Fibroblast of skin of right biceps (primary cell): Measurements from ENCODE around the gene CHRM2.

Experiments
- DNase-seq: peaks from one replicate; pipeline ENCODE4 v3.0.0-alpha.2; 2013

The CHRM2 gene

DNA sequence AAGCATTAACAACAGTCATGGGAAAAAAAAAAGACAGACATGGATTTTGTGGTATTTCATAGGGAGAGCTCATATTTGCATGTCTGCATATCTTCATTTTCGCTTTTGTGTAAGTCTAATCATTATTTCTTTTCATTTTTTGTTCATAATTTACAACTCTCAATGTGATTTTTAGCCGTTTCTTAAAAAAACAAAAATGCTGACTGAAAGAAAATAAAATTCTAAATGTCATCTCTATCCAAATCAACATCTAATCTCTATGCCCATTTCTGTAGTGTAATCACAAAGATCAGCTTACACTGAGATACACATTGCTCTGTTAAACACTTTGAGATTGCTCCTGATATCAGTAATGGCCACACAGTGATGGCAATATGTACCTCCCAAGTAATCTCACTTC lies 29.2 kb downstream of the CHRM2 start:
- DNase-seq = no peak

DNA sequence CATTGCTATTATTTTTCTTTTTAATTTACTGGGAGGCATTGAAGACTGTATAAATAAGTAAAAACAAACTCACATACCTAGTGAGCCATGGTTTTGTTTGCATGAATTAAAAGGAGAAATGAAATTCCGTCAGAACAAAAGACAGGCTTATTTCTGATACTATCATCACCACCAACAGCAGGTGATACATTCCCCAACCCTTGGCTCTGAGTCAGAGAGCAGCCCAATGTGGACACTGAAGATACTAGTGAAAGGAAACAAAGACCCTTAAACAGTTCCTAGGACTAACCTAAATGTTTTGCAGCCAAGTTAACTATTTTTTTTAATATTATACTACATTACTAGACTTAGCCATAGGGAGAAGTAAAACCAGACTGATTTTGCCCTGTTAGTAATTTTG lies 31.6 kb downstream of the CHRM2 start:
- DNase-seq = no peak

DNA sequence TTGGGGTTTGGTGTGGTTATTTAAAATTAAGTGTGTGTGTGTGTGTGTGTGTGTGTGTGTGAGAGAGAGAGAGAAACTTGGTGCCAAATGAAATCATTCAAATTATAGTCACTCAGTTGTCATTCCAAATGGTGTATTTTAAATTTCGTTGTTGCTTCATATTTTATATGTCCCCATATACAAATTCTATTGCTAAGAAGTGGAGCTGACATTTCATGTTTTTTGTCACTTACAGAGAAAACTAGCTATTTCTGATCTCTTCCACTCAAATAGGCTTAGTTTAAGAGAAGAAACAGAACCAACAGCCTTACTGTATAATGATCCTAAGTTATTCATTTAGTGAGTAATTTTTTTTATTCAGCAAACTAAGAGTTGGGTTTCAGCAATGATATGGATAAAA lies 42.3 kb downstream of the CHRM2 start:
- no peak for DNase-seq

DNA sequence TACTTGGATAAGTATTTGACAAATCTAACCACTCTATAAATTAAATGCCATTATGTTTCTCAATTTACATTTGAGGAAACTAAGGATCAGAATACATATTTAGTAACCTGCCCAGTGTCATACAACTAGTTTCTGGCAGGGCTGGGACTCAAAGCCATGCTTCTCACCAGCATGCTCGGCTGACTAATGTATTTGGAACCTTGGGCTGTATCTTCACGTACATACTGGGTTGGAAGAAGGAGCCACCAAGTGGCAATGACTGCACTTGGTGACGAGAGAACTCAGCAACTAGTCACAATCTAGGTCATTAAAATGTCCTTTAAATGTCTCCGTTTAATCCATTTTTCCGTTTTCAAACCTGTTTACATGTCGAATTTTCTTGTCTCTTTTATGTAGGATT lies 42.9 kb downstream of the CHRM2 start:
- peak; percentile 18 for DNase-seq

DNA sequence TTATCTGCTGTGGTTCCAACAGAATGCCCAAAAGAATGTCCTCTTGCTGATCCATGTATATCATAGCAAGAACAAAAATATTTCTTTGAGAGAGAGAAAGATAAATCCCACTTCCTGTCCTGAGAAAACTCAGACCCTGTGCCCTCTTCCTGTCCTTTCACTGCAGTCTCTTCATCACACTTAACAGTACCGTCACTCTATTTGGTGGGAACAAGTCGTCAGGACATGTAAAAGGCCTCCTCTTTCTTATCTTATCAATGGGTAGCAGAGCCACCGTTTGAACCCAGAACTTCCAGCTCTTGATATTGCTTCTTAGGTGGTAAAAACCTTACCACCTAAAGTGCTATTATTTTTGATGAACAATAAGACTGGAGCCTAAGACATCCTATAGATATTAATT lies 43.9 kb downstream of the CHRM2 start:
- DNase-seq = no peak

DNA sequence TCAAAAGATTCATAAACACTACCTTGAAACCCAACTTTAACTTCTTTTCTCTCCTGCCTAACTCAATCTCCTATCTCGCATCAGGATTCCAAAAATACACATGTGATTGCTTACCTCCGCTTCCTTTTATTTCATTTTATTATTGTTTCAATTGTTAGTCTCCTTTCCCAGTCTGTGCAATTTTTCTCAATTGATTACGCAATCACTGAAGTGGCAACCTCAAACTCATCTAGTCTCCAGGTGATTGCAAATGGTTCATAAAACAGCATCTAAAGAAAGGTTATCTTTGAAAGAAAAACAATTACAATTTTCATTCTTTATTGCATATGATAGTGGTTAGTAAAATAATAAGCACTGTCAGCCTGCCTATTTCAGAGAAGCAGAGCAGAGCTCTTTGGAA lies 45.6 kb downstream of the CHRM2 start:
- DNase-seq = no peak

DNA sequence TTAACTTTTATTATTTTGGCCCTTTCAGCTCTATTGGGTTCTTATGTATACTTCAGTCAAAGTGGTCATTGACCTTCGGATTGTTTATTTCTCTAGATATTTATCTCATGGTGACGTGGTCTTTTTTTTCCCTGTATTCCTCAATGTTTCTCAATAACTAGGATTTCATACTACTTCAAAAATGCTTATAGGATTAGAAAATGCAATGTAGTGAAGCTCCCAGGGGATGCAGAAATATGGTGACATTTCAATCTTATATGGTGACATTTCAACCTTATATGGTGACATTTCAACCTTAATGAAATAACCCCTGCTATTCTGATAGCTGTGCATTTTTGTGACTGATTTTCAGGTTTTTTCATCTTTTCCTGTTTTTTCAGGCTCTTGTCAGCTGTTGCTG lies 51.4 kb downstream of the CHRM2 start:
- DNase-seq = no peak

DNA sequence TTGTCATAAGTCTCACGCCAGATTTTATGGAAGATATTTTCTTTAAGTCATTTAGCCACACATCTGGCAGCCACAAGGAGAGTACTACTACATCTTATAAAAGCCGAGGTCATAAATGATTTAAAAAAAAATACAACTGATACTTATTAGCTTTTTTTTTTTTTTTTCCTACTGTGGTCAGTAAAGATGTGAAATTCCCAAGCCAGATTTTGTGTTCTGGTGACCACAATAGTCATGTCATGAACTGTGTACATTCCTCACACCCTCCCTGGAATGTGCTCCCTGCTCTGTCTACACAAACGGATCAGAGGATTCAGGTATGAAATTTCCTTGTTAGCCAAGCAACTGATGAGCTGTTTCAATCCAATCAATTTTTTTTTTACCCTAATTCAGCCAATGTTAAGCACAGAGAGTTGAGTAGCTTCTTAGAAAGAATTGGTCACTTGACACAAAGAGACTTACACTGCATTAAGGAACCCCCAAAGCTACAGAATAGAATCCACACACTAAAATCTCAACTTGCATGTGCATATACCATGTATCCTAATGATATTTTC lies 54.7 kb downstream of the CHRM2 start:
- peak; percentile 58 for DNase-seq

DNA sequence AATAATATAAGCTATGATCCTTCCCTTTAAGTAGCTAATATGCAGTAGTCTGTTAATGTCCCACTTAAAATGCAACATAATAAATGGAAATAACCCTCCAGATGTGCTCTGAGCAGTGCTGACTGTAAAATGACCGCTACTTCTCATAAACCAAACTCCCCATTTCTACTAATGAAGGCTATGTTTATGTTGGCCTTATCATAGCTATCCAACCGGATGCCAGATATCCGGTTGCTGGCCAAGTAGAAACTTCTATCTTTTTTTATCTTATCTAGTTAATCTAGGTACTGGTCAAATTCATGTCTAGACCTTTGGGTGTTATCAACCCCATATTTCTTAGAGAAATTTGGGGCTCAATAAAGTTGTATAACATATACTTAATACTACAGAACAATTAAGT lies 56.6 kb downstream of the CHRM2 start:
- DNase-seq = no peak

DNA sequence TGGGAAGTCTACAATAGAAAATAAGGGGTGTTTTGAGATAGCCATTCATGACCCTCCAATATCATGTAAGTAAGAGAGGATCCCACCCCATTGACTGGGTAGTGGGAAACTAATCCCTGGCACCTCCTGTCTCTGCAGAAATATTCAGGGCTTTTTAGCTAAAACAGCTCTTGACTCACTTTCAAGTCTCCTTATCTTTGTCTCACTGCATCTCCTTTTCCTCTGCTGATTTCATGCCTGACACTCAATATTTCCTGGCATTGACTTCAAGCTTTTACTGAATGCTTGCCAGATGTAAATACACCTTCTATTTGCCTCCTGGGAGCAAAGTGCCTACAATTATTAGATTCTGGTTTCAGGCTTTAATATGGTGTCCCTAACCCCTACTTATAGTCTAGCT lies 57.1 kb downstream of the CHRM2 start:
- no peak for DNase-seq

DNA sequence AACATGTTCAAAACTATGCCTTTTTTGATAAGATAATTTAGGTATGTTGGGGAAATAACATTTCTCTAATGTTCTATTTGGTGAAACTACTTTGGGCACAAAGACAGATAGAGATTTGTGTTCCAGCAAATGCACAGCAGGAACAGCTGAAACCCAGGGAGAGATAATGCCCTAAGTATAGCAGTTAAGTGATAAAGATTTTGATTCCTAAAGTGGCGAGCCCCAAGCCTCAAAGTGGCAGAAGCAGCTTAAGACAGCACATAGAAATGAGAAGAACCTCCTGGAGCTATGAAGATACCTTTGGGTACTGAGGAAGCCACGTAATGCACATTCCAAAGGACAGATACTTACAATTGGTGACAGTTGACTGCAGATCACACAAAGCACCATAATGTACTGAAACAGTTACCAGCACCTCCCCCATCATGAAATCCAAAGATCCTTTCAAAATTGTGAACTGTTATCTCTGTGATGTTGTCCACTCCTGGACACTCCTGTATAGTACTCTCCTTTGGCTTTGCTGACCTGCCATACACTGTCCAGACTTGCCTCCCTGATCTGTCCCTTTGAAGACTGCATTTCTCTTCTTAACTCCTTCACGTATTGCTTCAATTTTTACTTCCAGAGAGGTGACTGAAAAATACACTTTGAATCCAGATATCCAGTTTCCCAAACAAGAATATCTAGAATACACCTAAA lies 62.9 kb downstream of the CHRM2 start:
- DNase-seq = no peak

DNA sequence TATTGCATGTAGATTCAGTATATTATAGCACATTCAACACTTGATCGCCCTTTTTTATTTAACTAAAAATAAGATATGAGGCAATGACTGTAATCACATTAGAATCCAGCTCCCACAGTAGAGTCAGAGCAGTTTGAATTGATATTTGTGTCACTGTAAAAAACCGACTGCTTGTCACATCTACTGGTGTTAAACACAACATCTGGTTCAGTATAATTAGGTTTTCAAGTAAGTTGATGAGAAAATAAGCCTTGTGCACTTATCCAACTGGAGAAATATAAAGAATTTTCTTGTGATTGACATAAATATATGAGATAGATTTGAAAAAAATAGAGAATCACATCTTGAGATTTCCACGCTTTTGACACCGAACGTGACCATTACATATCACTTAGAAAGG lies 69.0 kb downstream of the CHRM2 start:
- DNase-seq = no peak

DNA sequence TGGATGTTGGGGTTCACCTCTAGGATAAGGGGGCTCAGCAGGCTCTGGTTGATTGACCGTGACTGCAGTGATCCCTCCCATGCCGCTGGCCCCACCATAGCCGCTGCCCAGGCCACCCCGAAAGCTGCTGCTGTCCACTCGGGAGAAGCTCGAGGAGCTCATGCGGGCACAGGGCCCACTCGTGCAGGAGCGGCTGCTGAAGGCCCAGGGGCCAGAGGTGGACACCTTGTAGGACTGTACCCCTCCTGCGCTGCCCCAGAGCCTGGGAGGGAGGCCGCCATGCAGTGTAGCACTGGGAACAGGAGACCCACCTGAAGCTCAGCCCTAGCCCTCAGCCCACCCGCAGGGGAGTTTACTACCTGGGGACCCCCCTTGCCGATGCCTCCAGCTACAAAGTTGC lies 70.0 kb downstream of the CHRM2 start:
- no peak for DNase-seq

DNA sequence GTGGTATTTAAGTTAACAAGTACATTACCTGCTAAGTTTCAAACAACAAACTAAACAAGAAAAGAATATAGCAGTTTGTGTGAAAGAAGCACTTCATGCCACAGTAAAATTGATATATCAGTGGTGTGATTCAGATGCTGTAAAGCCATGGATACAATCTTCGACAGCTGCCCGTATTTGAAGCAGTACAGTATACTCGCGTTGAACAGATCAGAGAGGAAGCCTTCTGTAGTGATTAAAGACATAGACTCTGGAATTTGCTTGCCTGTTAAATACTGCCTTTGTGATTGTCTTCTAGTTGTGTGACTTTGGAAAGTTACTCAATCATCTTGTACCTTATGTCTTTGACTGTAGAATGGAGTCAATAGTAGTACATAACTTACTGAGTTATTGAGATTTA lies 71.7 kb downstream of the CHRM2 start:
- DNase-seq = no peak

DNA sequence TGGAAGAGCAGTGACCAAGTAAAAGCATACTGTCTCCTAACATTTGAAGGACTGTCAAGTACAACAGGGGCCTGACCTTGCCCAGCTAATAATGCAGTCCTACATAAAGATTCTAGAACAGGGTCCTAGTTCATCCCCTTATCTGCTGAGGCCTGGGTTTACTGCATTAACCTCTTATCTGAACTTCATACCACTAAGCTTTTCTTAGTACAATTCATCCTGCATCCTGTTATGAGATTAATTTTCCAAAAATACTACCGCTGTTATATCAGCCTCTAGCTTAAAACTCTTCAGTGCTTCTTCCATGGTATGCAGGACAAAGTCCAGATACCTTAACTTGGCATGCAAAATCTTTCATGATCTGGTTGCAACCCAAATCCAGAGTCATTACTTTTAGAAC lies 72.5 kb downstream of the CHRM2 start:
- no peak for DNase-seq

DNA sequence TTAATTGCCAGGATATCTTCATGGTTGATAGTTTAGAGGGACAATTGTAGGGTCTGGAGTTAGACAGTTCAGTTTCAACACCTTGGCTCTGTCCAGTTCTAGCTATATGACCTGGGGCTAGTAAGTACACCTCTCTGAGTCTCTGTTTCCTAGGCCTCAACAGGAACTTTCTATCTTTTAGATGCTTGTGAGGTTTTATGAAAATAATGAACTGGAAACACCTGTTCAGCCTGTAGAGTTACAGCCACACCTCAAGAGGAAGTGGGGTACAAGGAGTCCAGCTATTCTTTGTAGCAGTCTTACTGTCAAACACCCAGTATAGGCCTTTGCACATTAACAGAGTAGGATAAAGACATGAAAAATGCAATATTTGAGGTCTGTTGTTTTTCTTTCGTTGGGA lies 73.4 kb downstream of the CHRM2 start:
- no peak for DNase-seq

DNA sequence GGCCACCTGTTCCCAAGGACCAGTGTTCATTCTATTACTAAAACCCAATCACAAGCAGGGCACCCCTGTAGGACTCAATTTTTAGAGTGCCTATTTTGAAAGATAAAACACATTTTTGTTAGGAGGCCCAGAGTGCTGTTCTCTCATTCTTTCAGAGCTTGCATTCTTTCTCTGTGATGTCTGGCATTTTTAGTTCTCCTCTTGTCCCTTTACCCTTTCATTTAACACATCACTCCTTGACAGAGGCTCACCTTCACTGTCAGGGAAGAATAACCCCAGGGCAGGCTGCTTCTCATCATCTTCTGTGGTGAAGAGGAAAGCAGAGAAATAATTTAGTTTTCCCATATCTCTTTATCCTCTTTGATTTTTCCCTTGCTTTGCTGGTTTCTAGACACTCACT lies 73.9 kb downstream of the CHRM2 start:
- DNase-seq = no peak

DNA sequence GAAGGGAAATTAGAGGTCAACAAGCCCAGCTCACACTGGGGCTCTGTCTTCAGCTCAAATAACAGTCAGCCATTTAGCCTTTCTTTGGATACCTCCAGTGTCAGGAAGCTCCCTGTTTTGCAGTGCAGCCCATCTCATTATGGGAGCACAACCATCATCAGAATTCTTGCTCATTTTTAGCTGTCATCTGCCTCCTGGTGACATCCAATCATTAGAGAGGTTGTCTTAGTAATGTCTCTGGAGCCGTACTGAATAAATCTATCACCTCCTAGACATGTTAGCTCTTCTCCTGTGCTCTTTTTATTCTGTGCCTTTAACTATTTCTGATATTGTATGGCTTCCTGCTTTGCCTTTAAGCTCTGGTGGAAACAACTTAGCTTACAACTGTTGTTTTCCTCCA lies 74.5 kb downstream of the CHRM2 start:
- no peak for DNase-seq

DNA sequence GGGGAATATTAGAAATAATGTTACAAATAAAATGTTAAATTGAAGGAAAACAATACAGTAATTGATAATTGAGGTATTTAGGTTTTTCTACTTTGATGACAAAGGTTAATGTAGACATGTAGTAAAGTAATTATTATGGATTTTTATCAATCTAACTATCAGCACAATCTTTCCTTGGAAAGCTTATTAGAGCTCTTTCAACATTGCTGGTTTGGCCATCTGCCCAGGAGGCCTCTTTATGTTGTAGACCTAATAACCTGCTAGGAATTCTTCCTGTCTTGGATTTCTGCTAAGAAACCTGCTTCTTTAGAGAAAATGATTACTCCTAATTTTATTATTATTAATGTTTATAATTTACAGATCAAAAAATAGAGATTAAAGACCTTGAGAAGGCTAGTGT lies 78.9 kb downstream of the CHRM2 start:
- DNase-seq = peak; percentile 54

DNA sequence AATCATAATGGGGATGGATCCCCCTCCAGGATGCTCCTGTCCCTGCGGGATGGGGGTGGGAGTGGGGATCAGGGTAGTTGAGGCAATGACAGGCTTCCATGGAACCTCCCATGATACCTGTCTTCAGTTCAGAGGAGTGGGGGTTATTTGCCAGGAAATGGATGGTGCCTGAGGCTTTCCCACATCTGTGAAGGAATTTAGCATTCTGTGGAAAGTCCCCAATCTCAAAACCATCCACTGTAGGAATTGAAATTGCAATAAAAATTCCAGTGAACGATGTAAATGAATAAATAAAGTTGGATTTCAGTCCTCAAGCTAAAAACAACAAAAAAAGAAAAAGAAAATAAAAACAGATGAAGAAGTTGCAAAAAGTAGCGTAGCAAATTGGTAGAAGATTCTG lies 81.9 kb downstream of the CHRM2 start:
- no peak for DNase-seq

DNA sequence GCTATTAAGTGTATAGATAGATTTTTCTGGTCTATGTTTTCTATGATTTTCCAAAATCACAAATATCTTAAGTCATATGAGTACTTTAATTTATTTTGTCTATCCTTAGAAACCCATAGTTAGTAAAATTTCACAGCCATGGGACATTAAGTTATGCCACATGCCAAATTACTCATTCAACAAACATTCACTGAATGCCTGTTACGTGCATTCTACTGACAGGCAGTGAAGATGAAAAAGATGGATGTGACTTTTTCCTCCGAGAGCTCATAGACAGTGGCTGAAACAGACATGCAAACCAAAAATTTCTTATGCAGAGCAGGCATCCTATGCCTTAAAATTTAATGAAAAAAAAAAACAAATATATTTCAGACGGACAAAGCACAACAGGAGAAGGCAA lies 84.9 kb downstream of the CHRM2 start:
- peak; percentile 82 for DNase-seq

DNA sequence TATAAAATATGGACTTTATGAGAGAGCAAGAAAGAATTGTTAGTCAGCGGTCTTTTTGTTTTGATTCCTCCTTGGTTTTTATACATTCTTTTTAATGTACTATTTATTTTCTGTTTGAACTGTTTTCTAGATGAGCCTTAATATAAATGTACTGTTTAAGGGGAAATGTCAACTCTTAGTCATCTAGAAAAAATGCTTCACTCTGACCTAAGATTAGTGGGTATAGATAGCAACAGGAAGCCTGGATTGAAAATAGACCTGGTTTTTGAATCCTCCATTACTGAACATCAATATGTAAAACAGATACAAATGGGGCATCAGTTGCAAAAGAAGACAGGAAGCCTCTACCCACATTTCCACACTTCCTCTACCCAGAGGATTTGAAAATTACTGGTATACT lies 87.8 kb downstream of the CHRM2 start:
- peak; percentile 79 for DNase-seq

DNA sequence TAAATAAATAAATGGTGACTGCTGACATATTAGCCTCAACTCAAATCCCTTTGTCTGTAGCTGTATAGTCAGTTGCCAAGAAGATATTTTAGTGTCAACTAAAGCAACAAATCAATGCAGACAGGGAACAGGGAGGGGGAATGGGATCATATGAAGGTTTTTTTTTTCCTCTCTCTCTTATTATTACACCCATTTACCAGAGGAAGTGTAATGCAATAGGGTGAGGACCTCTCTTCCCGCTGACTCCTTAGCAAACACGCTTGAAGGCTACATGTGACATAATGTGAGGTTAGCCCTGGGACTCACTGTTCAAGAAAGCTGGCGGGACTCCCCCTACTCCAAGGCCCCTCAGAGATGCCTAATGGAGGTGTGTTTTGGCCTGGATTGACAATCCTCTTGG lies 88.2 kb downstream of the CHRM2 start:
- no peak for DNase-seq

DNA sequence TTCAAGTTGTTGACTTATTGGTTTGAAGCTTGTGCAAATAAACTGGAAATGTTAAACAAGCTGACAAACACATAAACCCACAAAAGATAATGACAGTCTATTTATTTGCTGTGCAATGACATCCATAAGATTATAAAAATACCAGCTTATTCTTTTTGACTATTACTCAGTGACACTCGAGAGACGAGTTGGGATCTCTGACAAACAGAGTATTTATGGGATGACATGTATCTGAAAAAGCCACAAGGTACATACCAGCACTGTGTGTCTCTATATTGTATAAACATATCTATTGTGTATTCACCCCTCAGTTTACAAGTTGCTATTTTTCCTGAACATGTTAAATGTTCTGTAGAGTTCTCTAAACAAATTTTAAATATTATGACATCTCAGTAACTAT lies 88.9 kb downstream of the CHRM2 start:
- DNase-seq = peak; percentile 39

DNA sequence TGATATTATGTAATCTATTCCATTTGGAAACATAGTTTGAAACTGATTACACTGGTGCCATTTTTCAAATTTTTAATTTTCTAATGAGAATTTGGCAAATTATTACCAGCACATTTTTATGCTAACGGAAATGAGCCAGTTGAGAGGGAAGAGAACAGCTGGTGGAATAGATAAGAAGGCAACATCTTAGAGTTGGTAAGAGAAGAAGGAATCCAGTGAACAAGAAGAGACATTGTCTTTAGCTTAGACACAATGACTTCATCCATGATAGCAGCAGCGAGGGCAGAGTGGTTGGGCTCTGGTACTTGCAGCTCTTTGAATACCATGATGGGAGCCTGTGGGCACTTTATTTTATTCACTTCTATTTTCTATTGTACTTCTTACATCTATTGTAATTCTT lies 89.6 kb downstream of the CHRM2 start:
- DNase-seq = no peak
